NB4 (cell line): ENCODE data around the gene HDAC4.

Experiments
- TF ChIP-seq, protein P1 (sequence below): IDR thresholded peaks from one replicate; pipeline ENCODE4 v1.5.1; 2012; ENCODE audit warnings: low read depth, low read length
- TF ChIP-seq, protein P2 (sequence below): IDR thresholded peaks from 2 replicates; pipeline ENCODE4 v1.6.1; 2011; ENCODE audit warnings: low read depth, low read length

DNA sequence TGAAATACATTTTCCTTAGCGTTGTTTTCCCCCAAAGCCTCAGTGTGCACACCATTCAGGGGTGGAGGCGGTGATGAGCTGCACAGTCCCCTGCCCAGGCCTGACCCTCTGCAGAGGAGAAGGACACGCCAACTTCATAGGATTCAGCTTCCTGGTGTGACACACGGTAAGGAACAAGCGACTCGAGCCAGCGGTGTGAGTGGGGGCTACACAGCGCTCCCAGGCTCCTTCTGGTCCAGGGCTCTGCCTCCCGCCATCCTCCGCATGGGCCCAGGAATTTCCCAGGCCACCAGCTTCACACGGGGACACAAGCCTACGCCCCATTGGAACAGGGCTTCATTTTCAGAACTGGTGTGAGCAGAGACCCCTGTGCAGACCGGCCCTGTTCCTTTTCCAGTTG lies 272.1 kb downstream of the HDAC4 start:
- TF ChIP-seq, protein P1, sequence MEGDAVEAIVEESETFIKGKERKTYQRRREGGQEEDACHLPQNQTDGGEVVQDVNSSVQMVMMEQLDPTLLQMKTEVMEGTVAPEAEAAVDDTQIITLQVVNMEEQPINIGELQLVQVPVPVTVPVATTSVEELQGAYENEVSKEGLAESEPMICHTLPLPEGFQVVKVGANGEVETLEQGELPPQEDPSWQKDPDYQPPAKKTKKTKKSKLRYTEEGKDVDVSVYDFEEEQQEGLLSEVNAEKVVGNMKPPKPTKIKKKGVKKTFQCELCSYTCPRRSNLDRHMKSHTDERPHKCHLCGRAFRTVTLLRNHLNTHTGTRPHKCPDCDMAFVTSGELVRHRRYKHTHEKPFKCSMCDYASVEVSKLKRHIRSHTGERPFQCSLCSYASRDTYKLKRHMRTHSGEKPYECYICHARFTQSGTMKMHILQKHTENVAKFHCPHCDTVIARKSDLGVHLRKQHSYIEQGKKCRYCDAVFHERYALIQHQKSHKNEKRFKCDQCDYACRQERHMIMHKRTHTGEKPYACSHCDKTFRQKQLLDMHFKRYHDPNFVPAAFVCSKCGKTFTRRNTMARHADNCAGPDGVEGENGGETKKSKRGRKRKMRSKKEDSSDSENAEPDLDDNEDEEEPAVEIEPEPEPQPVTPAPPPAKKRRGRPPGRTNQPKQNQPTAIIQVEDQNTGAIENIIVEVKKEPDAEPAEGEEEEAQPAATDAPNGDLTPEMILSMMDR = no peak
- TF ChIP-seq, protein P2, sequence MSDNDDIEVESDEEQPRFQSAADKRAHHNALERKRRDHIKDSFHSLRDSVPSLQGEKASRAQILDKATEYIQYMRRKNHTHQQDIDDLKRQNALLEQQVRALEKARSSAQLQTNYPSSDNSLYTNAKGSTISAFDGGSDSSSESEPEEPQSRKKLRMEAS = no peak
